HG03442 (cell line): ENCODE results near the gene TMEM14B.
"Not testable (repeated sequence)": the region's sequence is repeated elsewhere in the genome, so short reads cannot be mapped to it uniquely, and the experiment has no call there.

ENCODE experiments used
- ATAC-seq: cut with Tn5 transposase; IDR thresholded peaks from one replicate; pipeline ENCODE4 v1.9.1; 2021; ENCODE audit warnings: mild to moderate bottlenecking, moderate library complexity; ENCODE audit not compliant: unreplicated experiment

The TMEM14B gene

GRCh38 chr6:10745116-10745515 lies 2.5 kb upstream of the TMEM14B start:
- ATAC-seq: no peak

- no peak for ATAC-seq
Observed at GRCh38 chr6:10746915-10747250, 722 bp upstream of the TMEM14B start.

- ATAC-seq: no peak
Observed at GRCh38 chr6:10749734-10750133, 2.1 kb downstream of the TMEM14B start.

- ATAC-seq: not testable (repeated sequence)
Observed at GRCh38 chr6:10750568-10750967, 3.0 kb downstream of the TMEM14B start.

GRCh38 chr6:10751757-10752156 lies 4.2 kb downstream of the TMEM14B start:
- ATAC-seq: not testable (repeated sequence)

GRCh38 chr6:10756085-10756484 lies 8.5 kb downstream of the TMEM14B start:
- no peak for ATAC-seq

- peak; percentile 69 for ATAC-seq
Observed at GRCh38 chr6:10759312-10759839, 11.8 kb downstream of the TMEM14B start.

- ATAC-seq: no peak
Observed at GRCh38 chr6:10759884-10760329, 12.3 kb downstream of the TMEM14B start.

- no peak for ATAC-seq
Observed at GRCh38 chr6:10763006-10763405, 15.4 kb downstream of the TMEM14B start.

GRCh38 chr6:10769419-10769818 lies 21.8 kb downstream of the TMEM14B start:
- ATAC-seq: no peak

- no peak for ATAC-seq
Observed at GRCh38 chr6:10771371-10771894, 23.8 kb downstream of the TMEM14B start.

GRCh38 chr6:10778230-10778629 lies 30.6 kb downstream of the TMEM14B start:
- ATAC-seq: no peak

GRCh38 chr6:10779076-10779475 lies 31.5 kb downstream of the TMEM14B start:
- no peak for ATAC-seq

- ATAC-seq: no peak
Observed at GRCh38 chr6:10791673-10792072, 44.1 kb downstream of the TMEM14B start.

GRCh38 chr6:10792101-10792500 lies 44.5 kb downstream of the TMEM14B start:
- ATAC-seq: no peak

GRCh38 chr6:10793035-10793434 lies 45.4 kb downstream of the TMEM14B start:
- no peak for ATAC-seq

GRCh38 chr6:10793695-10794094 lies 46.1 kb downstream of the TMEM14B start:
- no peak for ATAC-seq

- ATAC-seq: no peak
Observed at GRCh38 chr6:10794239-10794638, 46.6 kb downstream of the TMEM14B start.

GRCh38 chr6:10800810-10801209 lies 53.2 kb downstream of the TMEM14B start:
- ATAC-seq: no peak

- ATAC-seq: peak; percentile 90
Observed at GRCh38 chr6:10801224-10801848, 53.7 kb downstream of the TMEM14B start.
